NT2/D1 (cell line): ENCODE results near the gene RTN1.

ENCODE experiments used
- SUZ12 ChIP-seq: IDR thresholded peaks from 2 replicates; pipeline ENCODE4 v1.6.1; 2011; ENCODE audit not compliant: insufficient read length, insufficient read depth; ENCODE audit errors: extremely low read depth
- YY1 ChIP-seq: IDR thresholded peaks from 2 replicates; pipeline ENCODE4 v1.6.1; 2011; ENCODE audit not compliant: insufficient read length, insufficient read depth
- ZNF274 ChIP-seq: IDR thresholded peaks from 2 replicates; pipeline ENCODE4 v1.6.1; 2011; ENCODE audit warnings: mild to moderate bottlenecking, low read depth, low read length

DNA sequence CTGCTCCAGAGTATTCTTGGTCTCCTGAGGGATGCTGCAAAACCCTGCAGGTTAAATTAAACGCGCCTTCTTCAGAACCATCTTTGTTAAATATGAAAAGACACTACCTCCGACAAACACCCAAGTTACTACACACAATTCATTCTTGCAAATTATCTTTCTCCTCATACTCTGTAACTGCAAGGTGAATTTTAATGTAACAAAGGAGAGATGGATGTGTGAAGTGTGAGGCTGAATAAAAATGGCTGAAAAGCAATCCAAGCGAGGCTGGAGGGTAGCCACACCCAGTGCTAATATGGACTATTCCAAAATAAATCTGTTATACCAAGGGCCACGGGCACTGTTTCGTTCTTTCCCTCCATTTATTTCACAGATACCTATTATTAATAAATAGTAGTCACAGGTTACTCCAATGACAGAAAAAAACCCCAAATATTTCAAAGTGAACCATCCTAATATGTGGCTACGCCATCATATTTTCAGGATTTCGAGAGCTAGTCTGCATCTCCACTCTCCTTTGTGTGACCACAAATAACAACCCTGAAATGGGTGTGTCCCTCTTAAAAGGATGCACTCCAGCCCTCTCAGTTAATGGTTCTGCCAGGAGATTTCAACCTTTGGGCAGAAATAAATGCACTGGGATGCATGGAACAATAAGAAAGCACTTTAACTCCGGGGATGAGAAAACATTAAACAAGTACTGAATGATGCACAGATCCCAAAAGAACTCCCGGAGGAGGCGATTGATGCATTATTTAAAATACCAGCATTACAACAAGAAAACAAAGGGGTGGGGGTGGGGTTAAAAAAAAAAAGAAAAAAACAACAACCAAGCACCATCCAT, 240.9 kb downstream of the RTN1 start:
- no peak for TF ChIP-seq SUZ12
- TF ChIP-seq YY1: no peak
- no peak for TF ChIP-seq ZNF274
